Esophagus muscularis mucosa (tissue), 4 donors: ENCODE results near the gene PDE4D. TPM values are rescaled to one million over a fixed set of nuclear protein-coding genes. Genes with fewer than 3 reads are reported as not detected.
A peak's percentile ranks its signal among the peaks of the same experiment; 100 is the strongest.

Experiments used
- DNase-seq: peaks from one replicate; pipeline ENCODE4 v3.0.0-alpha.2; 2017; ENCODE audit errors: extremely low spot score
- H3K27ac ChIP-seq, 4 donors: fragments of 200-600 bp; sonication (generic); replicated peaks in 1 of 4; 1 replicate in 3 of 4; 2 replicates in 1 of 4; pipeline ENCODE4 v1.5.1; 2016 to 2019; ENCODE audit warnings: mild to moderate bottlenecking in 1 of 4
- H3K27me3 ChIP-seq, 4 donors: fragments of 200-600 bp; sonication (generic); one replicate each; pipeline versions ENCODE4 v1.5.1 to v1.6.0; 2016 to 2019
- H3K36me3 ChIP-seq, 4 donors: fragments of 200-600 bp; sonication (generic); one replicate each; pipeline ENCODE4 v1.5.1; 2016 to 2019
- H3K4me1 ChIP-seq, 4 donors: fragments of 200-600 bp; sonication (generic); one replicate each; pipeline ENCODE4 v1.5.1; 2016 to 2019
- H3K4me3 ChIP-seq, 4 donors: fragments of 200-600 bp; sonication (generic); 1 replicate in 2 of 4; 2 replicates in 2 of 4; pipeline ENCODE4 v1.5.1; 2016 to 2019; ENCODE audit warnings: mild to moderate bottlenecking in 4 of 4, moderate library complexity in 1 of 4
- H3K9me3 ChIP-seq, 4 donors: fragments of 200-600 bp; sonication (generic); 1 replicate in 3 of 4; 2 replicates in 1 of 4; pipeline ENCODE4 v1.5.1; 2016 to 2019
- EP300 ChIP-seq: sonication (generic); formaldehyde crosslinking; IDR thresholded peaks from one replicate; pipeline ENCODE4 v1.6.1; 2017; ENCODE audit warnings: antibody characterized with exemption
- POLR2A ChIP-seq: fragments of 450-650 bp; IDR thresholded peaks from one replicate; pipeline ENCODE4 v1.6.1; 2017; ENCODE audit warnings: antibody characterized with exemption, moderate library complexity, mild to moderate bottlenecking, low read depth
- POLR2AphosphoS5 ChIP-seq, 2 donors: sonication (generic); formaldehyde crosslinking; IDR thresholded peaks; one replicate each; pipeline ENCODE4 v1.6.1; 2017; ENCODE audit warnings: antibody characterized with exemption in 2 of 2
- WGBS: methylation state at CpG from one replicate; pipeline ENCODE4 v1.1.5; 2018; 5-methylcytosine and 5-hydroxymethylcytosine counted together
- intact Hi-C: fragments of 100-400 bp; cut with DNase I; formaldehyde crosslinking; loops from one replicate; pipeline ENCODE4 v1.15.1; 2023
- total RNA-seq, 4 donors: library from RNA; depleted of rRNA; stranded (reverse); fragments of >200 nt; gene quantifications; one replicate each; pipeline versions ENCODE4 v1.1.0 to v1.2.1, GENCODE V29; 2016
- TF ChIP-seq, protein P1 (sequence below), 3 experiments: fragments of 200-600 bp in 2 of 3; fragments of 450-650 bp in 1 of 3; sonication (generic) in 2 of 3; IDR thresholded peaks; one replicate each; pipeline ENCODE4 v1.5.1; 2017 to 2019; ENCODE audit warnings: antibody characterized with exemption in 3 of 3, mild to moderate bottlenecking in 2 of 3, moderate library complexity in 1 of 3

PDE4D gene
- total RNA-seq, 4 donors from 2014 or later, result 39.2 to 87.0 (median 50.2) TPM

GRCh38 chr5:59264013-59264412 is 629.5 kb downstream of the PDE4D start:
- Histone ChIP-seq H3K4me3 (peak overlapping the region in 2 of 4 donors; percentile 12 to 21), H3K27ac (peak overlapping the region; percentile 69 to 77 (median 72)), H3K36me3 (no peaks in the 10 kb centered on the region), H3K27me3 (no peaks in the 10 kb centered on the region), H3K4me1 (peaks cover 22 to 90% (median 85%) of the 10 kb centered on the region in 4 donors), H3K9me3 (no peaks in the 10 kb centered on the region)
- 48% methylated on average over 2 of the region's 2 CpGs for WGBS
- intact Hi-C loops, result no loop called here
- no peak for DNase-seq
- TF ChIP-seq POLR2AphosphoS5 (IDR thresholded peaks at IDR 0.05), result no peak
- TF ChIP-seq, protein P1, sequence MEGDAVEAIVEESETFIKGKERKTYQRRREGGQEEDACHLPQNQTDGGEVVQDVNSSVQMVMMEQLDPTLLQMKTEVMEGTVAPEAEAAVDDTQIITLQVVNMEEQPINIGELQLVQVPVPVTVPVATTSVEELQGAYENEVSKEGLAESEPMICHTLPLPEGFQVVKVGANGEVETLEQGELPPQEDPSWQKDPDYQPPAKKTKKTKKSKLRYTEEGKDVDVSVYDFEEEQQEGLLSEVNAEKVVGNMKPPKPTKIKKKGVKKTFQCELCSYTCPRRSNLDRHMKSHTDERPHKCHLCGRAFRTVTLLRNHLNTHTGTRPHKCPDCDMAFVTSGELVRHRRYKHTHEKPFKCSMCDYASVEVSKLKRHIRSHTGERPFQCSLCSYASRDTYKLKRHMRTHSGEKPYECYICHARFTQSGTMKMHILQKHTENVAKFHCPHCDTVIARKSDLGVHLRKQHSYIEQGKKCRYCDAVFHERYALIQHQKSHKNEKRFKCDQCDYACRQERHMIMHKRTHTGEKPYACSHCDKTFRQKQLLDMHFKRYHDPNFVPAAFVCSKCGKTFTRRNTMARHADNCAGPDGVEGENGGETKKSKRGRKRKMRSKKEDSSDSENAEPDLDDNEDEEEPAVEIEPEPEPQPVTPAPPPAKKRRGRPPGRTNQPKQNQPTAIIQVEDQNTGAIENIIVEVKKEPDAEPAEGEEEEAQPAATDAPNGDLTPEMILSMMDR (IDR thresholded peaks at IDR 0.05), result no peak
- no peak for TF ChIP-seq EP300
- no peak for TF ChIP-seq POLR2A

DNA sequence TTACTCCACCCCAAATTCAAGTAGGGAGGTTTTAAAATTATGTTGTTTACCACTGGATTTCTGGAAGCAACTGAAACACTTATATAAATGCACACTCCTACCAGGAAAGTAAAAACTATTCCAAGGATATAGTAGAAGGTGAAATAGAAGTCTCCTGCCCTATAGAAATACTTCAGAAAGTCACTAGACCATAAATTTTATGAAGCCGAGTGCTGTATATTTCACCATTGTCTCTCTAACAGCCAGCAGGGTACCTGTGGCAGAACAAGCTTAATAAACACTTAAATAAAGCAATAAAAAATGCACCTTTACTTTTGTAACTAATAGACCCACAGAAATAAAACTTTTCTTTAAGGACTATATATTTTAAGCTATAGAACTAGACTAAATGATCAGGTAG is 631.6 kb downstream of the PDE4D start:
- TF ChIP-seq, protein P1 (IDR thresholded peaks at IDR 0.05), result no peak
- TF ChIP-seq POLR2AphosphoS5 (IDR thresholded peaks at IDR 0.05), result no peak
- Histone ChIP-seq H3K9me3 (no peaks in the 10 kb centered on the region), H3K4me1 (peaks cover 31 to 93% (median 86%) of the 10 kb centered on the region in 4 donors), H3K27ac (peak overlapping the region; percentile 65 to 77 (median 70)), H3K4me3 (no peak overlapping the region), H3K36me3 (no peaks in the 10 kb centered on the region), H3K27me3 (no peaks in the 10 kb centered on the region)
- no peak for DNase-seq
- intact Hi-C loops, result no loop called here
- 74% methylated on average over 1 of the region's 1 CpG for WGBS

- Histone ChIP-seq H3K27me3 (no peaks in the 10 kb centered on the region), H3K4me1 (peaks cover 31 to 93% (median 87%) of the 10 kb centered on the region in 4 donors), H3K4me3 (no peak overlapping the region), H3K36me3 (no peaks in the 10 kb centered on the region), H3K9me3 (no peaks in the 10 kb centered on the region), H3K27ac (peak overlapping the region; percentile 65 to 77 (median 70))
- TF ChIP-seq, protein P1 (IDR thresholded peaks at IDR 0.05), result no peak
- TF ChIP-seq EP300 (no peak), POLR2AphosphoS5 (IDR thresholded peaks at IDR 0.05) (no peak)
- 97% methylated on average over 1 of the region's 1 CpG for WGBS
- no peak for DNase-seq
- intact Hi-C loops, result no loop called here
These were observed 632.6 kb downstream of the PDE4D start for GRCh38 chr5:59260973-59261372.

DNA sequence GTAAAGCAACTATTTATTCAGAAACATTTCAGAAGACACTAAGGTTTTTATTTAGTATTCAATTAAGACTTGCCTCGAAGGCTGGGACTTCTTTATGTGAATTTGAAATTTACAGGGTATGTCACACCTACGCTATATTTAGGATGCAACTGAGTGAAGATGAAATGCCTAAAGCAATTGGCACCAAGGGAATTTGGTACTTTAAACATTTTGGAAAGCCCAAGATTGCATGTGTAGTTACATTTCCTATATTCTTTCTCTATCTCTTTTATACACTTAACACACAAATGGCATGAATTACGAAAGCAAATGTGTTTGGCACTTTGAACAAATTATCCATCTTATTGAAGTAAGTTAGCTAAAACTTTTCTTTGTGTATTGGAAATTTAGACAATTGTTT is 633.3 kb downstream of the PDE4D start:
- Histone ChIP-seq H3K4me3 (no peak overlapping the region), H3K4me1 (peaks cover 30 to 91% (median 86%) of the 10 kb centered on the region in 4 donors), H3K27ac (peak overlapping the region; percentile 54 to 77 (median 70)), H3K36me3 (no peaks in the 10 kb centered on the region), H3K9me3 (no peaks in the 10 kb centered on the region), H3K27me3 (no peaks in the 10 kb centered on the region)
- 78% methylated on average over 3 of the region's 3 CpGs for WGBS
- intact Hi-C loops, result no loop called here
- no peak for TF ChIP-seq POLR2A
- TF ChIP-seq POLR2AphosphoS5 (IDR thresholded peaks at IDR 0.05), result no peak
- TF ChIP-seq, protein P1 (IDR thresholded peaks at IDR 0.05), result no peak
- no peak for TF ChIP-seq EP300
- no peak for DNase-seq

GRCh38 chr5:59259237-59259636 is 634.3 kb downstream of the PDE4D start:
- no peaks in the 10 kb centered on the region for H3K9me3 ChIP-seq
- no peaks in the 10 kb centered on the region for H3K27me3 ChIP-seq
- WGBS, result 61% methylated on average over 1 of the region's 1 CpG
- H3K4me1 ChIP-seq, result peaks cover 24 to 83% (median 76%) of the 10 kb centered on the region in 4 donors
- DNase-seq, result no peak
- peak overlapping the region; percentile 54 to 77 (median 70) for H3K27ac ChIP-seq
- H3K4me3 ChIP-seq, result no peak overlapping the region
- H3K36me3 ChIP-seq, result no peaks in the 10 kb centered on the region
- intact Hi-C loops, result no loop called here
- TF ChIP-seq, protein P1 (IDR thresholded peaks at IDR 0.05), result no peak
- TF ChIP-seq POLR2A (no peak), POLR2AphosphoS5 (IDR thresholded peaks at IDR 0.05) (no peak), EP300 (no peak)
